ENCODE measurements around the gene SHROOM1.

DNA sequence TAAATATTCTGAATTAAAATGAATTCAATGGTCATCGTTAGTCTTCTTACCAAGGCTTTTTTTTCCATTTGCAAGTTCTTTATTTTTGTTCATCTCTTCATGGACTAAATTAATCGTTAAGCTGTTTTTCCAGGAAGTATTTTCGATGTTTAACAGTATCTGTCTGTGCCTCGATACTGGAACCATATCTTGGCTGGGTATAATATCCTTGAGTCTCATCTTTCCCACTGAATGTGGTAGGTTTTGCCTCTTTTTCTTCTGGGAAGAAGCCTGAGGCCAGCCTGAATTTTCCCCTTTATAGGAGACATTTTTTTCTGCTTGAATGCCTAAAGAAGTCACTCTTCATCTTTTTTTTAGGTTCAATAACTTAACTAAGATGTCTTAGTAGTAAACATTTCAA is 49.4 kb downstream of the SHROOM1 start:
- TF ChIP-seq, protein P1, sequence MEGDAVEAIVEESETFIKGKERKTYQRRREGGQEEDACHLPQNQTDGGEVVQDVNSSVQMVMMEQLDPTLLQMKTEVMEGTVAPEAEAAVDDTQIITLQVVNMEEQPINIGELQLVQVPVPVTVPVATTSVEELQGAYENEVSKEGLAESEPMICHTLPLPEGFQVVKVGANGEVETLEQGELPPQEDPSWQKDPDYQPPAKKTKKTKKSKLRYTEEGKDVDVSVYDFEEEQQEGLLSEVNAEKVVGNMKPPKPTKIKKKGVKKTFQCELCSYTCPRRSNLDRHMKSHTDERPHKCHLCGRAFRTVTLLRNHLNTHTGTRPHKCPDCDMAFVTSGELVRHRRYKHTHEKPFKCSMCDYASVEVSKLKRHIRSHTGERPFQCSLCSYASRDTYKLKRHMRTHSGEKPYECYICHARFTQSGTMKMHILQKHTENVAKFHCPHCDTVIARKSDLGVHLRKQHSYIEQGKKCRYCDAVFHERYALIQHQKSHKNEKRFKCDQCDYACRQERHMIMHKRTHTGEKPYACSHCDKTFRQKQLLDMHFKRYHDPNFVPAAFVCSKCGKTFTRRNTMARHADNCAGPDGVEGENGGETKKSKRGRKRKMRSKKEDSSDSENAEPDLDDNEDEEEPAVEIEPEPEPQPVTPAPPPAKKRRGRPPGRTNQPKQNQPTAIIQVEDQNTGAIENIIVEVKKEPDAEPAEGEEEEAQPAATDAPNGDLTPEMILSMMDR (IDR thresholded peaks at IDR 0.05) = no peak
- no peak for TF ChIP-seq POLR2A (IDR thresholded peaks at IDR 0.05)

All from esophagus squamous epithelium (tissue), 4 donors.